Measurements from ENCODE around the gene SLC13A3.

The SLC13A3 gene

GRCh38 chr20:46549188-46549972 is 101.9 kb downstream of the SLC13A3 start:
- in situ Hi-C loops (cut with MboI; ENCODE audit: low pct_unique_long_range_greater_than_20kb, low sequenced_read_pairs, unreplicated experiment) = no loop called here
- no peak for DNase-seq (ENCODE audit: low spot score)
- TF ChIP-seq CTCF (IDR thresholded peaks at IDR 0.05; ENCODE audit: extremely low read depth, insufficient read depth, missing control alignments) = peak; percentile 33

GRCh38 chr20:46548688-46549087 is 102.6 kb downstream of the SLC13A3 start:
- no peak for TF ChIP-seq CTCF (IDR thresholded peaks at IDR 0.05; ENCODE audit: extremely low read depth, insufficient read depth, missing control alignments)
- in situ Hi-C loops (cut with MboI; ENCODE audit: low pct_unique_long_range_greater_than_20kb, low sequenced_read_pairs, unreplicated experiment) = no loop called here
- no peak for DNase-seq (ENCODE audit: low spot score)

- in situ Hi-C loops (cut with MboI; ENCODE audit: low pct_unique_long_range_greater_than_20kb, low sequenced_read_pairs, unreplicated experiment) = no loop called here
- no peak for DNase-seq (ENCODE audit: low spot score)
- TF ChIP-seq CTCF (IDR thresholded peaks at IDR 0.05; ENCODE audit: extremely low read depth, insufficient read depth, missing control alignments) = no peak
These were observed 103.3 kb downstream of the SLC13A3 start for GRCh38 chr20:46547995-46548394.

- in situ Hi-C loops (cut with MboI; ENCODE audit: low pct_unique_long_range_greater_than_20kb, low sequenced_read_pairs, unreplicated experiment) = no loop called here
- TF ChIP-seq CTCF (IDR thresholded peaks at IDR 0.05; ENCODE audit: extremely low read depth, insufficient read depth, missing control alignments) = no peak
- DNase-seq (ENCODE audit: low spot score) = no peak
These were observed 104.3 kb downstream of the SLC13A3 start for GRCh38 chr20:46546936-46547335.

GRCh38 chr20:46546298-46546697 is 105.0 kb downstream of the SLC13A3 start:
- in situ Hi-C loops (cut with MboI; ENCODE audit: low pct_unique_long_range_greater_than_20kb, low sequenced_read_pairs, unreplicated experiment) = no loop called here
- DNase-seq (ENCODE audit: low spot score) = no peak
- TF ChIP-seq CTCF (IDR thresholded peaks at IDR 0.05; ENCODE audit: extremely low read depth, insufficient read depth, missing control alignments) = no peak

GRCh38 chr20:46545827-46546138 is 105.5 kb downstream of the SLC13A3 start:
- TF ChIP-seq CTCF (IDR thresholded peaks at IDR 0.05; ENCODE audit: extremely low read depth, insufficient read depth, missing control alignments) = no peak
- in situ Hi-C loops (cut with MboI; ENCODE audit: low pct_unique_long_range_greater_than_20kb, low sequenced_read_pairs, unreplicated experiment) = no loop called here
- DNase-seq (ENCODE audit: low spot score) = no peak

All from GM13977 (cell line).